Neutrophil (primary cell): ENCODE results near the gene TLN1.

Source experiments
- H3K27ac ChIP-seq: fragments of 200-600 bp; sonication (generic); 2 replicates; pipeline ENCODE4 v1.5.1; 2016; ENCODE audit warnings: mild to moderate bottlenecking, moderate library complexity
- H3K27me3 ChIP-seq: fragments of 200-600 bp; sonication (generic); 2 replicates; pipeline ENCODE4 v1.6.0; 2016; ENCODE audit warnings: mild to moderate bottlenecking
- H3K36me3 ChIP-seq: fragments of 200-600 bp; sonication (generic); 2 replicates; pipeline ENCODE4 v1.5.1; 2017
- H3K4me1 ChIP-seq, 2 experiments: fragments of 200-600 bp in 1 of 2; sonication (generic) in 1 of 2; 1 replicate in 1 of 2; 2 replicates in 1 of 2; pipeline versions ENCODE4 v1.5.1 to v1.6.1; 2013 to 2016; ENCODE audit warnings: low read depth in 1 of 2, low read length in 1 of 2, mild to moderate bottlenecking in 1 of 2, moderate library complexity in 1 of 2; ENCODE audit not compliant: control insufficient read depth in 1 of 2, insufficient read depth in 1 of 2
- H3K4me3 ChIP-seq, 2 experiments: fragments of 200-600 bp in 1 of 2; sonication (generic) in 1 of 2; 1 replicate in 1 of 2; 2 replicates in 1 of 2; pipeline ENCODE4 v1.5.1; 2013 to 2016; ENCODE audit warnings: low read depth in 1 of 2, low read length in 1 of 2, mild to moderate bottlenecking in 1 of 2, moderate library complexity in 1 of 2
- H3K9me3 ChIP-seq: fragments of 200-600 bp; sonication (generic); 2 replicates; pipeline ENCODE4 v1.5.1; 2016
- TF ChIP-seq, protein P1 (sequence below): fragments of 200-600 bp; sonication (generic); IDR thresholded peaks from 2 replicates; pipeline ENCODE4 v1.5.1; 2016; ENCODE audit warnings: antibody characterized with exemption

The TLN1 gene

DNA sequence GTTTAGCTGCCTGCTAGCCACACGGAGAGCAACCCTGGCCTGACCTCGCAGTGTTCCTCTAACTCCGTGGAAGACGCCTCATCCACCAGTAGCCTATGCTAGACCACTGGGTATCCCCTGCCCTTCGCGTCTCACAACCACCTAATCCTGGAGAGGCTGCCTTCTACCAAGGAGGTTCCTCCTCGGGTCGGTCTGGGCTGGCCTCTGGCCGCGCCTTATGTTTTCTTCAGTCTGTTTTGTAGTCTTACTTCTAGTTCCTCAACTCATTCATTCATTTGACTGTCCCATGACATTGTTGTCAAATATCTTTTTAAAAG lies 40.7 kb downstream of the TLN1 start:
- TF ChIP-seq, protein P1, sequence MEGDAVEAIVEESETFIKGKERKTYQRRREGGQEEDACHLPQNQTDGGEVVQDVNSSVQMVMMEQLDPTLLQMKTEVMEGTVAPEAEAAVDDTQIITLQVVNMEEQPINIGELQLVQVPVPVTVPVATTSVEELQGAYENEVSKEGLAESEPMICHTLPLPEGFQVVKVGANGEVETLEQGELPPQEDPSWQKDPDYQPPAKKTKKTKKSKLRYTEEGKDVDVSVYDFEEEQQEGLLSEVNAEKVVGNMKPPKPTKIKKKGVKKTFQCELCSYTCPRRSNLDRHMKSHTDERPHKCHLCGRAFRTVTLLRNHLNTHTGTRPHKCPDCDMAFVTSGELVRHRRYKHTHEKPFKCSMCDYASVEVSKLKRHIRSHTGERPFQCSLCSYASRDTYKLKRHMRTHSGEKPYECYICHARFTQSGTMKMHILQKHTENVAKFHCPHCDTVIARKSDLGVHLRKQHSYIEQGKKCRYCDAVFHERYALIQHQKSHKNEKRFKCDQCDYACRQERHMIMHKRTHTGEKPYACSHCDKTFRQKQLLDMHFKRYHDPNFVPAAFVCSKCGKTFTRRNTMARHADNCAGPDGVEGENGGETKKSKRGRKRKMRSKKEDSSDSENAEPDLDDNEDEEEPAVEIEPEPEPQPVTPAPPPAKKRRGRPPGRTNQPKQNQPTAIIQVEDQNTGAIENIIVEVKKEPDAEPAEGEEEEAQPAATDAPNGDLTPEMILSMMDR, result no peak
- Histone ChIP-seq H3K9me3 (no peaks in the 10 kb centered on the region), H3K4me3 (peak overlapping the region; percentile 67 to 92), H3K36me3 (peaks cover 14% of the 10 kb centered on the region), H3K27me3 (peaks cover 27% of the 10 kb centered on the region), H3K27ac (peak overlapping the region; percentile 19), H3K4me1 (peaks cover 10 to 16% of the 10 kb centered on the region in 2 experiments)

DNA sequence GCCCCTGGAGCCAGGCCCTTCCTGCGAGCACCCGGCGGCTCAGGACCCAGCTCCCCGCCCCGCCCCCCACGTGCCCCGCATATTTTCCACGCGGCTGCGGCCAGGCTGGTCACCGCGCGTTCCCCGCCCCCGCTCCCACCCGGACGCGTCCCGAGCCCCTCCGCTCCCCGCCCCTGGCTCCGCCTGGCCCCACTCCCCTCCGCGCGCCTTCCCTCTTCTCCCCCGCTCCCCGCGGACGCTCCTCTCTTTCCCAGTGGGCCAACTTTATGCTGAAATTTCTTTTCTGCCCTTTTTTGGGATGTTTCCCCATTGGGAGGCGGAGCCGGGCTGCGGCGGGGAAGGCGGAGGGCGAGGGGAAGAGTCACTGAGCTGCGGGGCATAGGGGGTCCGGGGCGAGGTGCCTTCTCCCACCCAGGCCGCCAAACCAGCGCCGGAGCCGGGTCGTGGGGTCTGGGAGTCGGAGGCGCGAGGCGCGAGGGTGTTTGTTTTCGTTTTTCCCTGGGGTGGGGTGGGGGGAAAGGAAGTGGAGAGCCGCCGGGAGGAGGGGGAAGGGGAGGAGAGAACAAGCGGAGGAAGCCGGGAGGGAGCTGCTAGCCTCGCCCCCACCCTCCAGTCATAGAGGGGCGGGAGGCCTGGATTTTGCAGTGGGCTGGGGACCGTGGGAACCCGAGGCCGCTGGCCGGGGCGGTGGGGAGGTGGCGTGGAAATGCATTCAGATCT lies 41.2 kb downstream of the TLN1 start:
- Histone ChIP-seq H3K36me3 (peaks cover 8% of the 10 kb centered on the region), H3K9me3 (no peaks in the 10 kb centered on the region), H3K4me3 (peak overlapping the region; percentile 67 to 92), H3K27me3 (peaks cover 27% of the 10 kb centered on the region), H3K4me1 (peaks cover 10 to 16% of the 10 kb centered on the region in 2 experiments), H3K27ac (peak overlapping the region; percentile 51)
- TF ChIP-seq, protein P1, result no peak

DNA sequence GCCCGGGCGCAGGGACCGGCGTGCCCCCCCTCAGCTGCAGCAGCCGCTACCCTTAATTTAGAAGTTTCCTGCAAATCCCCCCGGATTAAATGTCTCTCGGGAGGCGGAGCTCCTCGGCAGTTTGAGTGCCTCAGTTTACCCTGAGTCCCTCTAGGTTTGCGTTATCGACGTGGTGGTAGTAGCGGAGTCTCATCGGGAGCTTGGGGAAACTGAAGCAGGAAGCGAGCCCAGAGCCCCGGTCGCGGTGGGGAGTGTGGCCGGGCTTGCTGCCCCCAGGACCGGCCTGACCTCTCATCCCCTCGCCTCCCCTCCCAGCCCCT lies 41.7 kb downstream of the TLN1 start:
- peaks cover 4% of the 10 kb centered on the region for H3K36me3 ChIP-seq
- TF ChIP-seq, protein P1, result no peak
- peaks cover 27% of the 10 kb centered on the region for H3K27me3 ChIP-seq
- peaks cover 10 to 16% of the 10 kb centered on the region in 2 experiments for H3K4me1 ChIP-seq
- H3K9me3 ChIP-seq, result no peaks in the 10 kb centered on the region
- H3K27ac ChIP-seq, result peak overlapping the region; percentile 51
- peak overlapping the region; percentile 67 to 92 for H3K4me3 ChIP-seq

DNA sequence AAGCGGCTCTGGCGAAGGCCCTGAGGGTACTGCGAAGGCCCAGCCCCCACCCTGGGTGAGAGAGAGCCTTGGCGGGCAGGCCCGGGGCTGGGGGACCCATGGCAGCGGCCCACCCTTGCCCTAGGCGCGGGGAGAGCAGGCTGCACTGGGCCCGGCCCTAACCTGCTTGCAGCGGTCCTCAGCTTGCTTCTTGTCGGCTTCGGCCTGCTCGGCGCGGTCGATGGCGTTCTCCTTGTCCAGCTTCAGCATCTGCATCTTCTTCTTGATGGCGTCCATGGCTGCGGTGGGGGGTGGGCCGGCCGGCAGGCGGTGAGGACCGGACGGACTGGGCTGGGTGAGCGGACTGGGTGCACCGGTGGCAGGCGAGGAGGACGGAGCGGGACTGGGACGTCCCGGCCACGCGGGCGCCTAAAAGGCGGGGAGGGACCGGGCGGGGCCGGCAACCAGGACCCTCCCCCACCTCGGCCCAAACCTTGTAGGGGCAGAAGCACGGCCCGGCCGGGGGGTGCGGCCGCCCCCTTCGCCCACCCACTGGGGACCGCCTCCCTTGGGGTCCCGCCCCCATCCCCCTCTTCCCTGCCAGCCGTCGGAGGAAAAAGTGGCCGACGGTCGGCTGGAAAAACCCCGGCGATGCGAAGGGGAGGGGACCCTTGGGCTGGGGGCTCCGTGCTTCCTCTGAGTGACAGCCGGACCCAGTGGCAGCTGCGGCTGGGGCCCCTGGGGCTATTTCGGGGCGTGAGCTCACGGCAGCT lies 42.3 kb downstream of the TLN1 start, which contains the start of gene TPM2:
TPM2 (minus strand) TSS at position 384 of the 752 bp plus-strand sequence; CDS start at position 276, 108 bp downstream.
- H3K4me3 ChIP-seq, result peak within 1 kb of the TSS; percentile 67 to 92
- H3K27me3 ChIP-seq, result peaks cover 27% of the 10 kb centered on the region
- no peaks in the 10 kb centered on the region for H3K36me3 ChIP-seq
- H3K4me1 ChIP-seq, result peaks cover 10 to 16% of the 10 kb centered on the region in 2 experiments
- TF ChIP-seq, protein P1, result no peak
- H3K9me3 ChIP-seq, result no peaks in the 10 kb centered on the region
- H3K27ac ChIP-seq, result peak within 1 kb of the TSS; percentile 51

DNA sequence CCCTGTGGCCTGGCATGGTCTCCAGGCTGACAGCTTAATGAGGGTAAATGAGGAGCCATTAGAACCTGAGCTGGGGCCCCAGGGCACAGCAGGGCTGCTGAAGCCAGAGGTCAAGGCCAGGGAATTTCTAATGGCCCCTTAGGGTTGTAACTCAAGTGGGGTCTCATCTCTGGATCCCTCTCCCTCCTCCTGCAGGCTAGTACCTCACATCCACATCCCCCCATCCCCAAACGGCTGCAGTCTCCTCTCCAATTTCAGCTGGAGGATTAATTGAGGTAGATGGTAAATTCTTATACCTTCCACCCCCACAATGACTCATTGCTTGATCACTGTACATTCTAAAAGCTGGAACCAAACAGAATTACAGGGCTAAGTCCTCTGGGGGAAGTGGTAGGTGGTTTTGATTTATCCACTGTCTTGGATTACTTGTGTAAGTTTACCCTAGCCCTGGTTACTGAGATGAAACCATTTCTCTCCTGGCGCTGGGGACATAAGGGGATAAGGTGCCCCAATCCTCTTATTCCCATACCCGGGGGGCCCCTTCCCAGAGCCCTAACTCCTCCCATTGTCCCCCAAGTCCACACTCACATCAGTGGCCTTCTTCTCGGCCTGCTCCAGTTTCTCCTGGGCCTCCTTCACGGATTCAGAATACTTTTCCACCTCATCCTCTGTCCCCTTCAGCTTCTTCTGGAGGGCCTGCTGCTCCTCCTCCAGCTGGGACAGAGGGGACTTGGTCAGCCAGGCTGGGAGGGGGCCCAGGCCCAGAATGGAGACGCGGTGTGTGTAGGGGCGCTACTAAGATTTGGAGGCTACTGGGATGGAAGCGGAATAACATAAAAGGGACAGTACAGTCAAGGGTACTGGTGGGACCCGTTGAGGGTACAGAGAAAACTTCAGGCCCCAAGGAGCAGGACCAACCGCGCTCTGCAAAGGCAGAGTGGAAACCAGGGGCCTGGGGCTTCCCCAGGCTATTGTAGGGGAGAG lies 43.1 kb downstream of the TLN1 start:
- TF ChIP-seq, protein P1, result no peak
- peaks cover 10 to 16% of the 10 kb centered on the region in 2 experiments for H3K4me1 ChIP-seq
- no peak overlapping the region for H3K4me3 ChIP-seq
- no peak overlapping the region for H3K27ac ChIP-seq
- peaks cover 27% of the 10 kb centered on the region for H3K27me3 ChIP-seq
- H3K36me3 ChIP-seq, result no peaks in the 10 kb centered on the region
- H3K9me3 ChIP-seq, result no peaks in the 10 kb centered on the region
